GM19372 (cell line): Measurements from ENCODE around the gene UBALD1.

Experiments used
- ATAC-seq: cut with Tn5 transposase; IDR thresholded peaks from one replicate; pipeline ENCODE4 v1.9.1; 2021; ENCODE audit warnings: mild to moderate bottlenecking, low read depth, moderate library complexity; ENCODE audit not compliant: unreplicated experiment

Gene UBALD1

GRCh38 chr16:4646773-4647643 is 32.3 kb upstream of the UBALD1 start:
- no peak for ATAC-seq

- ATAC-seq: no peak
Measured at GRCh38 chr16:4641895-4642294, 27.2 kb upstream of the UBALD1 start.

GRCh38 chr16:4641306-4641687 is 26.6 kb upstream of the UBALD1 start:
- no peak for ATAC-seq

- no peak for ATAC-seq
Measured at GRCh38 chr16:4640572-4641305, 26.1 kb upstream of the UBALD1 start.

GRCh38 chr16:4639899-4640509 is 25.3 kb upstream of the UBALD1 start:
- ATAC-seq: no peak

- ATAC-seq: no peak
Measured at GRCh38 chr16:4637501-4638166, 22.9 kb upstream of the UBALD1 start.

- ATAC-seq: no peak
Measured at GRCh38 chr16:4636196-4636595, 21.5 kb upstream of the UBALD1 start.

- ATAC-seq: no peak
Measured at GRCh38 chr16:4634768-4635167, 20.1 kb upstream of the UBALD1 start.

GRCh38 chr16:4633910-4634635 is 19.4 kb upstream of the UBALD1 start:
- no peak for ATAC-seq

- ATAC-seq: no peak
Measured at GRCh38 chr16:4631444-4631843, 16.8 kb upstream of the UBALD1 start.

- no peak for ATAC-seq
Measured at GRCh38 chr16:4628283-4628682, 13.6 kb upstream of the UBALD1 start.

GRCh38 chr16:4626396-4626795 is 11.7 kb upstream of the UBALD1 start:
- ATAC-seq: no peak

GRCh38 chr16:4625560-4626159 is 11.0 kb upstream of the UBALD1 start:
- no peak for ATAC-seq

GRCh38 chr16:4624827-4625559 is 10.3 kb upstream of the UBALD1 start:
- peak; percentile 49 for ATAC-seq

- ATAC-seq: peak; percentile 58
Measured at GRCh38 chr16:4624015-4624826, 9.5 kb upstream of the UBALD1 start, which contains the start of gene MGRN1. Gene MGRN1, plus strand, starts transcription at chr16:4624826. Its CDS starts 135 bp downstream, at chr16:4624961.

- ATAC-seq: no peak
Measured at GRCh38 chr16:4623593-4623992, 8.9 kb upstream of the UBALD1 start.

GRCh38 chr16:4618645-4619418 is 4.1 kb upstream of the UBALD1 start:
- ATAC-seq: no peak
